Activated T-helper 1 cell treated with anti-CD3 and anti-CD28 coated beads, Interleukin-12 subunit alpha, Interleukin-12 subunit beta, Interleukin-2, Interleukin-4 antibody, amounts not matched to agents 30 ng/mL and 10 ng/mL and 1 ng/mL, durations not matched to agents 14 hours and 24 hours and 36 hours (primary cell): Measurements from ENCODE around the gene TARS1. TPM values are rescaled to one million over a fixed set of nuclear protein-coding genes. Genes with fewer than 3 reads are reported as not detected.

Source experiments
- DNase-seq: peaks from one replicate; pipeline ENCODE4 v3.0.0; 2021; ENCODE audit warnings: low spot score
- H3K27ac Mint-ChIP-seq: one replicate; pipeline ENCODE4 v1.8.0; 2021; ENCODE audit warnings: mild to moderate bottlenecking, mixed read lengths
- H3K27me3 Mint-ChIP-seq: one replicate; pipeline ENCODE4 v1.8.0; 2022; ENCODE audit warnings: mild to moderate bottlenecking, moderate library complexity, mixed read lengths; ENCODE audit not compliant: insufficient read depth
- H3K36me3 Mint-ChIP-seq: one replicate; pipeline ENCODE4 v1.8.0; 2021; ENCODE audit warnings: low read depth, mixed read lengths
- H3K4me1 Mint-ChIP-seq: one replicate; pipeline ENCODE4 v1.8.0; 2021; ENCODE audit warnings: low read depth, mixed read lengths
- H3K4me3 Mint-ChIP-seq: one replicate; pipeline ENCODE4 v1.8.0; 2021; ENCODE audit warnings: mild to moderate bottlenecking, moderate library complexity, mixed read lengths
- H3K9me3 Mint-ChIP-seq: one replicate; pipeline ENCODE4 v1.8.0; 2021; ENCODE audit warnings: mixed read lengths
- intact Hi-C: fragments of 100-400 bp; cut with micrococcal nuclease; formaldehyde crosslinking; loops from one replicate; pipeline ENCODE4 v1.15.1; 2024
- total RNA-seq: library from RNA; stranded (reverse); gene quantifications from 2 replicates; pipeline ENCODE4 v1.2.3, GENCODE V29; 2022

Gene TARS1
- total RNA-seq = 184 and 191 TPM in 2 replicates

DNA sequence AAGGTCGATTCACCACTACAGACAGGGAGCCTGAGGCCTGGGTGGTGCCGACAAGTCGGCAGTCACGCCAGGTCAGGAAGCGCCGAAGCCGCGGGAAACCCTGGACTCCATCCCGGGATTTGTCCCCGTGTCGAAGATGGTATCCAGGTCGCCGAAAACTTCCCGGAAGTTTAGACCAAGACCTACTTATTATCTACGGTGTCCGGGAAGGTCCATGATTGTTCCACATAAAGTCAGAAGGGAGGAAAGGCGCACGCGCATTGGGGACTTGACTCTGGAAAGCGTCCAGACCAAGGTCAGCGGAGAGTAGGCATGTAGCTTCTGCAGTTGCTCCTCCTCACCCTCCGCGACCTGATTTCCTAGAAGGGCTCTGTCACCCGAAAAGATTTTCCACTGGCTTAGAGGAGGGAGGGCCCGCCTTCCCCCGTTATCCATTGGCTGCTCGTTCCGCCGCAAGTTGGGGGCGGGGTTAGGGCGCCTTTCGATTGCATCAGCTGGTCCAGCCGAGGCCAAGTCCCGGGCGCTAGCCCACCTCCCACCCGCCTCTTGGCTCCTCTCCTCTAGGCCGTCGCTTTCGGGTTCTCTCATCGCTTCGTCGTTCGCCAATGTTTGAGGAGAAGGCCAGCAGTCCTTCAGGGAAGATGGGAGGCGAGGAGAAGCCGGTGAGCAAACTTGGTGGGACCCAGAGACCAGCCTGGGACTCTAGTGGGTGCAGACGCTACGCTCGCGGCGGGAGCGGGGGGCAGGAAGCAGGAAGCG is at the start of gene TARS1:
TSS of gene TARS1 (plus strand) at position 484 of the 759 bp plus-strand sequence. CDS start at position 606, 122 bp downstream.
- H3K27me3 Mint-ChIP-seq = no peaks in the 10 kb centered on the region
- intact Hi-C loops = loop anchor here (1.0 to 10.0 kb wide), 11 partner anchors 140 to 1908 kb away; partner anchors contain the start of genes AMACR, BRIX1, C5orf22 and DROSHA
- H3K4me3 Mint-ChIP-seq = no peak within 1 kb of the TSS
- DNase-seq = peak; percentile 93
- H3K36me3 Mint-ChIP-seq = peaks cover 12% of the 10 kb centered on the region
- H3K9me3 Mint-ChIP-seq = no peaks in the 10 kb centered on the region
- peaks cover 27% of the 10 kb centered on the region for H3K4me1 Mint-ChIP-seq
- H3K27ac Mint-ChIP-seq = no peak within 1 kb of the TSS

DNA sequence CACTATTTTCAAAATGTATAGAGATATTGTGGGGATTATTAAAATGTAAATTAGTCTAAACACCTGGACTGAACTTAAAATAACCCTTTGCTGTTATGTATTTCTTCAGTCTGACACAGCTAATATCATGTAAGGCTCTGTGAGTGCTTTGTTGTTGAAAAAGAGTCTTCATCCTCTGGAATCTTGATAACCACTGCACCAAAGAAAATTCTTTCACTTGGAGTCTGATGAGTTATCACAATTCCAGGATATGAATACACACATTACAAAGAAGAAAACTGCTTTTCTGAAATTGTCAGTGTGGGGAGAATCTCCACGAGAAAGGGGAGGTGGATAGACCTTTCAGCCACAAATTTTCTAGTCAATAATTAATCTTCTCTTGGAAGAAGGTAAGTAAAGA is 42.3 kb upstream of the TARS1 start:
- DNase-seq = no peak
- no peaks in the 10 kb centered on the region for H3K36me3 Mint-ChIP-seq
- H3K4me1 Mint-ChIP-seq = no peaks in the 10 kb centered on the region
- intact Hi-C loops = no loop called here
- H3K4me3 Mint-ChIP-seq = no peak overlapping the region
- no peaks in the 10 kb centered on the region for H3K9me3 Mint-ChIP-seq
- no peak overlapping the region for H3K27ac Mint-ChIP-seq
- peaks cover 4% of the 10 kb centered on the region for H3K27me3 Mint-ChIP-seq

DNA sequence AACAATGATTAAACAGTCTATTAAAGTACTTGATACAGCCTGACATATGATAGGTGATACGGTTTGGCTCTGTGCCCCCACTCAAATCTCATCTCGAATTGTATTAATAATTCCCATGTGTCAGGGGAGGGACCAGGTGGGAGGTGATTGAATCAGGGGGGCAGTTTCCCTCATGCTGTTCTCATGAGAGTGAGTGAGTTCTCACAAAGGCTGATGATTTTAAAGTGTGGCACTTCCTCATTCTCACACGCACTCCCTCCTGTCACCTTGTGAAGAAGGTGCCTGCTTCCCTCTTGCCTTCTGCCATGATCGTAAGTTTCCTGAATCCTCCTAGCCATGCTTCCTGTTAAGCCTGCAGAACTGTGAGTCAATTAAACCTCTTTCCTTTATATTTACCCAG is 40.1 kb upstream of the TARS1 start:
- intact Hi-C loops = no loop called here
- Mint-ChIP-seq H3K4me3 (no peak overlapping the region), H3K36me3 (no peaks in the 10 kb centered on the region), H3K27ac (no peak overlapping the region), H3K4me1 (no peaks in the 10 kb centered on the region), H3K27me3 (peaks cover 2% of the 10 kb centered on the region), H3K9me3 (no peaks in the 10 kb centered on the region)
- DNase-seq = no peak

DNA sequence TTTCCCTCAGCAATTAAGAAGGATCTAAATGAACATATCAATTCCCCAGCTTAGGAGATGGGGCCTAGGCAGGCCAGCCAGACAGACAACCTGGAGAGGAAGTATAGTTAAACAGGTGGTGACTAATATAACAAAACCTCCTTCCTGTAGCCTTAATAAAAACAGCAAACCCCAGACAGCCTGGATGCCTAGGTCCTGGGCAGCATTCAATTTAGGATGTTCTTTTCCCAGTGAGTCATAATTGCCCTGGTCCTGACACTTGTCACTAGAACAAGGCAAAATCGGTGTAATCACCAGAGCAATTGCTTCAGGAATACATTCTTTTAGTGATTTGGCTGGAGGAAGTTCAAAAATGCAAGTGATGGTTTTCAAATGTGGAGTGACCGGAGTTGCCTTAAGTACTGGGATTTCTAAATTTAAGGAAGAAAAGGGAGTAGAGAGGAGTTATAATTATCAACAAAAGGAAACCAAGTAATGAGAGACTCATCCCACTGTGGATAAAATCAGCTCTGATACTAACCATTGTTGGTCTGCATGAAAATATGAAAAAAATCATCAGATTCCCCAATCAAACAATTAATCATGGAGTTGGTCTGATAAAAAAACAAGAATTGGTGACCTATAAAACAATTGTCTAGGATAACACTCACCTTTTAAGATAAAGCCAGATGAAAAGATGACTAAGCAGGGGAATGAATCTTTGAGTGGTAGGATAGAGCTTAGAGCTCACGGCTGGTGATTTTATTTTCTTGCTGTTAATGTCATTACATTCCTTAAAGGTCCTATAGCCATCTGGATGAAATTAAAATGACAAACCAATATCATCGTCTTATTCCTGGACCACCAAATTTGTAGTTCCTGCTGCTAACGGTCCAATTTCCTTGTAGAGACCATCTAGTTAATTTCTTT is 39.0 kb upstream of the TARS1 start:
- Mint-ChIP-seq H3K27ac (no peak overlapping the region), H3K4me1 (no peaks in the 10 kb centered on the region), H3K36me3 (no peaks in the 10 kb centered on the region), H3K27me3 (no peaks in the 10 kb centered on the region), H3K4me3 (no peak overlapping the region), H3K9me3 (no peaks in the 10 kb centered on the region)
- no peak for DNase-seq
- intact Hi-C loops = no loop called here

DNA sequence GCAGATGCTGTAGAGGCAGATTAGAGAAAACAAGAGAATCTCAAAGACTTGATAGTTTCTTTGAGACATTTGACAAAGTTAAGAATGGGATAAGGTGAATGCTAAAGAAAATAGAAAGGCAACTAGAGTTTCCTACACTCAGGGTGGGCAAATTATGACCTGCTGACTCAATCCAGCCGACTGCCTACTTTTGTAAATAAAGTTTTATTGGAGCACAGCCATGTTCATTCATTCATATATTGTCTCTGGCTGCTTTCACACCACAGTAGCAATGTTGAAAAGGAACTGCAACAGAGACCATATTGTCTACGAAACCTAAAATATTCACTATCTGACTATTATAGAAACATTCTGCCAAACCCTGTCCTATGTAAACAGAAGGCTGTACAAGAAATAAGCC is 37.6 kb upstream of the TARS1 start:
- intact Hi-C loops = no loop called here
- no peaks in the 10 kb centered on the region for H3K4me1 Mint-ChIP-seq
- no peaks in the 10 kb centered on the region for H3K27me3 Mint-ChIP-seq
- no peak overlapping the region for H3K27ac Mint-ChIP-seq
- no peak overlapping the region for H3K4me3 Mint-ChIP-seq
- DNase-seq = no peak
- H3K9me3 Mint-ChIP-seq = no peaks in the 10 kb centered on the region
- H3K36me3 Mint-ChIP-seq = no peaks in the 10 kb centered on the region

DNA sequence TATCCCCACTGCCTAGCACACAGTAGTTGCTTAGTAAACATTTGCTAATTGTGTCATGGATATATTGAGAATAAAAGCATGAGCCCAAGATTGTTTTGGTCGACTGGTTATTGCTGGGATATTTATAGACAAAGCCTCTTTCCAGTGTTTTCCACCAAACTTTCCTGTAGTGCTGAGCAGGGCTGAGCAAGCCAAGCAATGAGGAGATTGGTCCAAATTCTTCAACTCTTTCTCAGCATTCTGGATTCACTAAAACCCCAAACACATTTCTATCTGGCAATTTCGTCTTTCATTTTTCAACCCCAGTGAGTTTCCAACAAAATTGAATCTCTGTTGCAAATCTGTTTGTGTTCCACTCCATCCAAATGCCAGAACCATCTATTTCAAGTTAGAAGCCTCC is 31.9 kb upstream of the TARS1 start:
- Mint-ChIP-seq H3K4me1 (no peaks in the 10 kb centered on the region), H3K27ac (no peak overlapping the region), H3K27me3 (peaks cover 2% of the 10 kb centered on the region), H3K36me3 (no peaks in the 10 kb centered on the region), H3K4me3 (no peak overlapping the region), H3K9me3 (no peaks in the 10 kb centered on the region)
- intact Hi-C loops = no loop called here
- no peak for DNase-seq

DNA sequence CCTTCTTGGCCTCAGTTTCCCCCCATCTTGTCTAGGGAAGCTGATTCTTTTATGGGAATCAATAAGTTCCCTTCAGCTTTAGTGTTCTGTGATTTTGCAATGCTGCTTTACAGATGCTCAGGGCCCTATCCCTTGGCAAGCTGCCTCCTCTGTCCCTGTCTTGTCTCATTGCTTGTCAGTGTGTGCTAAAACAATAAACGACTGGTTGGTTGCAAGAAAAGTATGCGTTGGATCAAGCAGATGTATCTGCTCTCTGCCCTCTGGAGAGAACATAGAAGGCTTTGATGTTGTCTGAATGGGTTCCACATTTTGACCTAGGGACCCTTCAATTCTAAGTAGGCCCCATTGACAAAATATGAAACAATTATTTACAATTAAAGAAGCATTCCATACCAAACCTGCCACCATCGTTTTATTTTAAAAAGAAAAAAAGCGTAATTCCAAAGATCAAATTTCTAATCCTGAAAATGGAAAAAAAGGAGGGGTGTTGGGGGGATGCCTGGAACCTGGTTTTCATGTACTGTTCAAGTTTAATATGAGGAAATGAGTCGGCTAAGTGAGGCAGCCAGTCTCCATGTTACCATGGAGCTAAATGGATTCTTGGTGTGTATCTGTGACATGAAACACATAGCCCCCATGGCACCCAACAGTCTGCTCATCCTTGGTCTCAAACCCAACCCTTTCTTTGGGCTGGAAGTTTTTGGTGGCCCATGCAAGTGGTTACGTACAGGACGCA is 31.2 kb upstream of the TARS1 start:
- no peak for DNase-seq
- Mint-ChIP-seq H3K4me3 (no peak overlapping the region), H3K27ac (no peak overlapping the region), H3K9me3 (no peaks in the 10 kb centered on the region), H3K4me1 (no peaks in the 10 kb centered on the region), H3K27me3 (peaks cover 5% of the 10 kb centered on the region), H3K36me3 (no peaks in the 10 kb centered on the region)
- intact Hi-C loops = no loop called here

DNA sequence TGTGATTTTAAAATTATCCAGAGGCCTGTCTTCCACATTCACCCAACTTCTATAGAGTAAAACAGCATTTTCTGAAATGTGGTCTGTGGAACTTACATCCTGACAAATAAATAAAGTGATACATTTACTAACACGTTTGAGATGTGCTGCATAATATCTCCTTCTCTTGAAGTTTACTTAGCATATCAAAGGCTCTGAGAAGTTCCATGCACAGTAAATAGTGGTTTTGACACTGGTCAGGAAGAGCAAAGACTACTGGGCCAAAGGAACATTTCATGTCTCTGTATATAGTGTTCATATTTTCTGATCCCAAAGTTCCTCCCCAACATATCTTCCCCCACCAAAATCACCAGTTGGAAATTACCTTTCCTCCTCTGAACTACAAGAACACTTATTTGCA is 30.5 kb upstream of the TARS1 start:
- no peak overlapping the region for H3K4me3 Mint-ChIP-seq
- no peaks in the 10 kb centered on the region for H3K36me3 Mint-ChIP-seq
- peaks cover 5% of the 10 kb centered on the region for H3K27me3 Mint-ChIP-seq
- no peak overlapping the region for H3K27ac Mint-ChIP-seq
- no peaks in the 10 kb centered on the region for H3K9me3 Mint-ChIP-seq
- intact Hi-C loops = no loop called here
- no peak for DNase-seq
- no peaks in the 10 kb centered on the region for H3K4me1 Mint-ChIP-seq

DNA sequence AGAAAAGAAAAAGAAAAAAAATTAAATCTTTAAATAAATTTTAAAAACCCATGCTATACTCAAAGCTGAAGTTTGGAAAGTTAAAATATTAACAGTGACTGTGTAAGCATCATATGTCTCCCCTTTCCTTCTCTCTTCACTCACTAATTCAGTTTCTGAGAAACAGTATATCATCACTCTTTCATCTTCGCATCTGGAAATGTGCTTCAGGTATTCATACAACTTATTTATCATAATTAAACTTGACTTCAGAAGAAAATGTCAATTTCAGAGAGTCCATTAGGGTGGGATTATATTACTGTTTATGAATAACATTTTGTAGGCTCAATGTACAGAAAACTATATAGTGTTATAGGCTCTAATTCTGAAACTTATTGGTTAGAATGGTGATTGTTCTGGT is 29.3 kb upstream of the TARS1 start:
- Mint-ChIP-seq H3K36me3 (no peaks in the 10 kb centered on the region), H3K4me3 (no peak overlapping the region), H3K27ac (no peak overlapping the region), H3K4me1 (no peaks in the 10 kb centered on the region), H3K27me3 (peaks cover 7% of the 10 kb centered on the region), H3K9me3 (no peaks in the 10 kb centered on the region)
- no peak for DNase-seq
- intact Hi-C loops = no loop called here

DNA sequence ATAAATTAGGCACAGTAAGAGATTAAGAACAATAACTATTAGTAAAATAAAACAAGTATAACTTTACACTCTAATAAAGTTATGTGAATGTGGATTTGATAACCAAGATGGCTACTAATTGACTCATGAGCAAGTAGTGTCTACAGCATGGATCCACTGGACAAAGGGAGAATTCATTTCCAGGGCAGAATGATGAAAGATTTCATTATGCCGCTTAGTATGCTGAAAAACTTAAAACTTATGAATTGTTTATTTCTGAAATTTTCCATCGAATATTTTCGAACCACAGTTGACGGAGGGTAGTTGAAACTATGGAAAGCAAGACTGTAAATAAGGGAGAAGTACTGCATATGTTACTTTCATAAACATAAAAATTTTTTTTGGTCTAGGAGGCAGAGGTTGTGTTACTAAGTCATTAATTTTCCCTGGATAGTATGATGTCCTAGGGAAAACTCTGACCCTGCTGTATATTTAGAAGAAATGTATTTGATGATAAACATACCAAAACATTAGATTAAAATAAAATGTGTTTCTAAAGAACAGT is 24.9 kb upstream of the TARS1 start:
- intact Hi-C loops = no loop called here
- Mint-ChIP-seq H3K36me3 (no peaks in the 10 kb centered on the region), H3K27me3 (peaks cover 7% of the 10 kb centered on the region), H3K9me3 (no peaks in the 10 kb centered on the region), H3K4me1 (no peaks in the 10 kb centered on the region), H3K27ac (no peak overlapping the region), H3K4me3 (no peak overlapping the region)
- no peak for DNase-seq

DNA sequence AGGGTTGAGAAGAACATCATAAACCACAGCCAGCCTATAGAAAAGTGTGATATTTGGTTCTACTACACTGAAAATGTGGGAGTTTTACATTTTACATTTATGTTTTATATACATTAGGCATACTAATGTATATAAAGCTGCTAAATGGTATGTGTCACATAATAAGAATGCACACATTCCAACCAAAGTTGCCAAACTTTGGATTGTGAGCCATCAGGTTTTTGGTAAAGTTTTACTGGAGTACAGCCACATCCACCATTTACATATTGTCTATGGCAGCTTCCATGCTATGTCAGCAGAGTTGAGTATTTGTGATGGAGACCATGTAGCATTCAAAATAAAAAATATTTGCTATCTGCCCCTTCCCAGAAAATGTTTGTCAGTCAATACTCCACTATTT is 23.1 kb upstream of the TARS1 start:
- H3K4me3 Mint-ChIP-seq = no peak overlapping the region
- H3K36me3 Mint-ChIP-seq = no peaks in the 10 kb centered on the region
- H3K9me3 Mint-ChIP-seq = no peaks in the 10 kb centered on the region
- DNase-seq = no peak
- intact Hi-C loops = no loop called here
- H3K27me3 Mint-ChIP-seq = peaks cover 5% of the 10 kb centered on the region
- H3K4me1 Mint-ChIP-seq = no peaks in the 10 kb centered on the region
- no peak overlapping the region for H3K27ac Mint-ChIP-seq

DNA sequence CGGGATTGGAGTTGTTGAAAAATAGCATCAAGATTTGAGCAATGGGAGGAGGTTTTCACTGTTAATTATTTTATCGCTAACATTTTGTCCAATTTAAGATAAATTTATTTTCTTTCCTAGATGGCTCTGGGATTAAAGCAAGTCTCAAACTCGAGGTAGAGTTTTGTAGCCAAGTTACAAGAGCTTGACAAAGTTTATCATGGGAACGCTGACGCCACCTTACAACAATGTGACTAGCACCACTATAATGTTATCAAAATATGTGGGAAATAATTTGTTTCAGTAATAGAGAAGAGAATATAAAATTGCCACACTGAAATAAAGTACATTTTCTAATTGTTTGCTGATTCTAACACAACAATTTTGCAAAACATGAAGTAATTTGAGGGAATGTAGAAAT is 19.8 kb upstream of the TARS1 start:
- Mint-ChIP-seq H3K4me3 (no peak overlapping the region), H3K27ac (no peak overlapping the region)
- intact Hi-C loops = no loop called here

More for the DNA sequence above, 19.8 kb upstream of the TARS1 start:
- Mint-ChIP-seq H3K4me1 (no peaks in the 10 kb centered on the region), H3K27me3 (peaks cover 1% of the 10 kb centered on the region), H3K9me3 (no peaks in the 10 kb centered on the region), H3K36me3 (no peaks in the 10 kb centered on the region)
- no peak for DNase-seq
